ENCODE data around the gene NSRP1.

DNA sequence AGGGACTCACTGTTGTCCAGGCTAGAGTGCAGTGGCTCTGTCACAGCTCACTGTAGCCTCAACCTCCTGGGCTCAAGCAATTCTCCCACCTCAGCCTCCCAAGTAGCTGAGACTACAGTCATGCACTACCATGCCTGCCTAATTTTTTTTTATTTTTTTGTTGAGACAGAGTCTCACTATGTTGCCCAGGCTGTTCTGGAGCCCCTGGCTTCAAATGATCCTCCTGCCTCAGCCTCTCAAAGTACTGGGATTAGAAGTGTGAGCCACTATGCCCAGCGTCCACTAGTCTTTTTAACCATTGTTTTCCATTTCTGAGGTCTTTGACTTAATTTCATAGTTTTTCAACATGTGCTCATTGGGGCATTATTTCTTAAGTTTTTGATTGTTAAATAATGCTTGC is 13.5 kb downstream of the NSRP1 start:
- TF ChIP-seq SMC3 (IDR thresholded peaks at IDR 0.05; ENCODE audit: low read depth, low read length), result no peak
- TF ChIP-seq, protein P1, sequence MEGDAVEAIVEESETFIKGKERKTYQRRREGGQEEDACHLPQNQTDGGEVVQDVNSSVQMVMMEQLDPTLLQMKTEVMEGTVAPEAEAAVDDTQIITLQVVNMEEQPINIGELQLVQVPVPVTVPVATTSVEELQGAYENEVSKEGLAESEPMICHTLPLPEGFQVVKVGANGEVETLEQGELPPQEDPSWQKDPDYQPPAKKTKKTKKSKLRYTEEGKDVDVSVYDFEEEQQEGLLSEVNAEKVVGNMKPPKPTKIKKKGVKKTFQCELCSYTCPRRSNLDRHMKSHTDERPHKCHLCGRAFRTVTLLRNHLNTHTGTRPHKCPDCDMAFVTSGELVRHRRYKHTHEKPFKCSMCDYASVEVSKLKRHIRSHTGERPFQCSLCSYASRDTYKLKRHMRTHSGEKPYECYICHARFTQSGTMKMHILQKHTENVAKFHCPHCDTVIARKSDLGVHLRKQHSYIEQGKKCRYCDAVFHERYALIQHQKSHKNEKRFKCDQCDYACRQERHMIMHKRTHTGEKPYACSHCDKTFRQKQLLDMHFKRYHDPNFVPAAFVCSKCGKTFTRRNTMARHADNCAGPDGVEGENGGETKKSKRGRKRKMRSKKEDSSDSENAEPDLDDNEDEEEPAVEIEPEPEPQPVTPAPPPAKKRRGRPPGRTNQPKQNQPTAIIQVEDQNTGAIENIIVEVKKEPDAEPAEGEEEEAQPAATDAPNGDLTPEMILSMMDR (conservative IDR thresholded peaks at IDR 0.05; ENCODE audit: low read depth, low read length), result no peak
- TF ChIP-seq POLR2A (IDR thresholded peaks at IDR 0.05; ENCODE audit: low read depth, low read length), result no peak
- no peak for TF ChIP-seq RFX5 (IDR thresholded peaks at IDR 0.05; ENCODE audit: low read depth, low read length)
- no peak for TF ChIP-seq MAFK (IDR thresholded peaks at IDR 0.05; ENCODE audit: low read depth, low read length)
- no peak for TF ChIP-seq FOS (IDR thresholded peaks at IDR 0.05; ENCODE audit: low read depth, low read length)
- no peak for TF ChIP-seq CEBPB (IDR thresholded peaks at IDR 0.05; ENCODE audit: low read depth, low read length)
- TF ChIP-seq, protein P2, sequence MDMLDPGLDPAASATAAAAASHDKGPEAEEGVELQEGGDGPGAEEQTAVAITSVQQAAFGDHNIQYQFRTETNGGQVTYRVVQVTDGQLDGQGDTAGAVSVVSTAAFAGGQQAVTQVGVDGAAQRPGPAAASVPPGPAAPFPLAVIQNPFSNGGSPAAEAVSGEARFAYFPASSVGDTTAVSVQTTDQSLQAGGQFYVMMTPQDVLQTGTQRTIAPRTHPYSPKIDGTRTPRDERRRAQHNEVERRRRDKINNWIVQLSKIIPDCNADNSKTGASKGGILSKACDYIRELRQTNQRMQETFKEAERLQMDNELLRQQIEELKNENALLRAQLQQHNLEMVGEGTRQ (IDR thresholded peaks at IDR 0.05; ENCODE audit: low read depth, low read length), result no peak
- TF ChIP-seq BHLHE40 (IDR thresholded peaks at IDR 0.05; ENCODE audit: low read depth, low read length), result no peak
- TF ChIP-seq RCOR1 (IDR thresholded peaks at IDR 0.05; ENCODE audit: insufficient replicate concordance, low read length), result no peak
- TF ChIP-seq, protein P3, sequence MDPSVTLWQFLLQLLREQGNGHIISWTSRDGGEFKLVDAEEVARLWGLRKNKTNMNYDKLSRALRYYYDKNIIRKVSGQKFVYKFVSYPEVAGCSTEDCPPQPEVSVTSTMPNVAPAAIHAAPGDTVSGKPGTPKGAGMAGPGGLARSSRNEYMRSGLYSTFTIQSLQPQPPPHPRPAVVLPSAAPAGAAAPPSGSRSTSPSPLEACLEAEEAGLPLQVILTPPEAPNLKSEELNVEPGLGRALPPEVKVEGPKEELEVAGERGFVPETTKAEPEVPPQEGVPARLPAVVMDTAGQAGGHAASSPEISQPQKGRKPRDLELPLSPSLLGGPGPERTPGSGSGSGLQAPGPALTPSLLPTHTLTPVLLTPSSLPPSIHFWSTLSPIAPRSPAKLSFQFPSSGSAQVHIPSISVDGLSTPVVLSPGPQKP (IDR thresholded peaks at IDR 0.05; ENCODE audit: borderline replicate concordance, low read depth, low read length), result no peak
- TF ChIP-seq MXI1 (IDR thresholded peaks at IDR 0.05; ENCODE audit: borderline replicate concordance, low read depth, low read length), result no peak

Data from IMR-90 (cell line).